ENCODE data around the gene GALNTL6. TPM values are rescaled to one million over a fixed set of nuclear protein-coding genes. Genes with fewer than 3 reads are reported as not detected.

The GALNTL6 gene
- total RNA-seq, 1 experiment from 2014 or later = not detected

GRCh38 chr4:172772781-172773180 is 959.6 kb downstream of the GALNTL6 start:
- Mint-ChIP-seq H3K36me3 (ENCODE audit: insufficient read depth in 1 of 3, low read depth in 3 of 3) (peaks cover 0 to 5% (median 2%) of the 10 kb centered on the region in 3 experiments; a peak in 2 of 7 replicates), H3K4me3 (no peak overlapping the region), H3K27ac (no peak overlapping the region), H3K27me3 (ENCODE audit: low read depth) (no peaks in the 10 kb centered on the region), H3K4me1 (no peaks in the 10 kb centered on the region), H3K9me3 (no peaks in the 10 kb centered on the region; a peak in 1 of 5 replicates)
- H3K27ac ChIP-seq (ENCODE audit: insufficient read length, low read depth, low read length) = no peak overlapping the region
- H2BK120ac ChIP-seq (ENCODE audit: low read depth, low read length, poor library complexity, severe bottlenecking) = no peak overlapping the region
- no peak overlapping the region for H3K14ac ChIP-seq (ENCODE audit: insufficient read depth, low read length)
- no peaks in the 10 kb centered on the region for H3K79me2 ChIP-seq (ENCODE audit: insufficient read depth, low read length)
- H2BK12ac ChIP-seq (ENCODE audit: insufficient read length, low read depth, low read length) = no peak overlapping the region
- H2AK5ac ChIP-seq (ENCODE audit: insufficient read length, low read length) = no peak overlapping the region
- H3K23ac ChIP-seq (ENCODE audit: insufficient read length, low read depth, low read length) = no peak overlapping the region
- H4K5ac ChIP-seq (ENCODE audit: insufficient read length, low read depth, low read length) = no peak overlapping the region
- H2BK15ac ChIP-seq (ENCODE audit: low read depth, low read length) = no peak overlapping the region
- H3K9ac ChIP-seq (ENCODE audit: extremely low read depth, insufficient read length, low read length) = no peak overlapping the region
- H3K27me3 ChIP-seq (ENCODE audit: insufficient read depth, low read length) = no peaks in the 10 kb centered on the region
- H3K4ac ChIP-seq (ENCODE audit: low read depth, low read length) = no peak overlapping the region
- H3K18ac ChIP-seq (ENCODE audit: insufficient read length, low read depth, low read length) = no peak overlapping the region
- H2BK20ac ChIP-seq (ENCODE audit: low read depth, low read length, poor library complexity, severe bottlenecking) = no peak overlapping the region
- H4K91ac ChIP-seq (ENCODE audit: insufficient read length, low read depth, low read length) = no peak overlapping the region
- DNase-seq = no peak
- H3K56ac ChIP-seq (ENCODE audit: insufficient read length, low read depth, low read length) = no peak overlapping the region
- H2BK5ac ChIP-seq (ENCODE audit: insufficient read length, low read length) = no peak overlapping the region
- H3K23me2 ChIP-seq (ENCODE audit: insufficient read length, low read depth, low read length, poor library complexity, severe bottlenecking) = no peaks in the 10 kb centered on the region
- no peaks in the 10 kb centered on the region for H3K9me3 ChIP-seq (ENCODE audit: control insufficient read depth, low read depth, low read length)
- H3T11ph ChIP-seq (ENCODE audit: low read length) = no peak overlapping the region
- H2AFZ ChIP-seq (ENCODE audit: low read length) = no peak overlapping the region
- no peaks in the 10 kb centered on the region for H4K20me1 ChIP-seq (ENCODE audit: control insufficient read depth, insufficient read depth, insufficient read length)
- TF ChIP-seq CTCF (conservative IDR thresholded peaks at IDR 0.05) = no peak
- no peaks in the 10 kb centered on the region for H3K4me1 ChIP-seq (ENCODE audit: insufficient read depth, low read length)
- H4K8ac ChIP-seq (replicated peaks; ENCODE audit: insufficient read length, low read depth, low read length) = no peak overlapping the region
- no peaks in the 10 kb centered on the region for H3K79me1 ChIP-seq (ENCODE audit: insufficient read depth, low read depth, low read length, poor library complexity, severe bottlenecking)
- no peak overlapping the region for H3K4me2 ChIP-seq (ENCODE audit: insufficient read depth, insufficient read length, low read length)
- WGBS (ENCODE audit: extremely low coverage, insufficient read length, low lambda C conversion rate) = no CpG with 5 or more reads among the region's 5 CpGs
